Activated CD4-positive, alpha-beta memory T cell treated with anti-CD3 and anti-CD28 coated beads for 36 hours (primary cell): ENCODE results near the gene RPE. TPM values are rescaled to one million over a fixed set of nuclear protein-coding genes. Genes with fewer than 3 reads are reported as not detected.

Experiments
- CTCF ChIA-PET: fragments of 350-600 bp; sonication (Branson Sonifier 250); formaldehyde crosslinking; loops from one replicate; lab custom pipeline; 2021; ENCODE audit warnings: antibody characterized with exemption, inconsistent platforms; lab: Charles Lee
- POLR2A ChIA-PET: fragments of 350-600 bp; sonication (Branson Sonifier 250); formaldehyde crosslinking; loops from one replicate; lab custom pipeline; 2021; ENCODE audit warnings: antibody characterized with exemption; lab: Charles Lee
- DNase-seq: peaks from one replicate; pipeline ENCODE4 v3.0.0-alpha.2; 2020
- H3K27ac Mint-ChIP-seq: one replicate; pipeline ENCODE4 v1.8.0; 2021; ENCODE audit warnings: mixed read lengths
- H3K27me3 Mint-ChIP-seq: one replicate; pipeline ENCODE4 v1.8.0; 2021; ENCODE audit warnings: mixed read lengths
- H3K36me3 Mint-ChIP-seq: one replicate; pipeline ENCODE4 v1.8.0; 2021; ENCODE audit warnings: mixed read lengths
- H3K4me1 Mint-ChIP-seq: one replicate; pipeline ENCODE4 v1.8.0; 2021; ENCODE audit warnings: low read depth, mixed read lengths
- H3K4me3 Mint-ChIP-seq: one replicate; pipeline ENCODE4 v1.8.0; 2021; ENCODE audit warnings: mild to moderate bottlenecking, mixed read lengths
- H3K9me3 Mint-ChIP-seq: one replicate; pipeline ENCODE4 v1.8.0; 2021; ENCODE audit warnings: mixed read lengths
- intact Hi-C: fragments of 100-400 bp; cut with micrococcal nuclease; formaldehyde crosslinking; loops from one replicate; pipeline ENCODE4 v1.15.1; 2023
- total RNA-seq, 2 experiments: library from RNA; stranded (reverse); gene quantifications; one replicate each; pipeline ENCODE4 v1.2.3, GENCODE V29; 2021

Gene RPE
- 10 to 100 TPM; 46.3 to 48.0 TPM for total RNA-seq

DNA sequence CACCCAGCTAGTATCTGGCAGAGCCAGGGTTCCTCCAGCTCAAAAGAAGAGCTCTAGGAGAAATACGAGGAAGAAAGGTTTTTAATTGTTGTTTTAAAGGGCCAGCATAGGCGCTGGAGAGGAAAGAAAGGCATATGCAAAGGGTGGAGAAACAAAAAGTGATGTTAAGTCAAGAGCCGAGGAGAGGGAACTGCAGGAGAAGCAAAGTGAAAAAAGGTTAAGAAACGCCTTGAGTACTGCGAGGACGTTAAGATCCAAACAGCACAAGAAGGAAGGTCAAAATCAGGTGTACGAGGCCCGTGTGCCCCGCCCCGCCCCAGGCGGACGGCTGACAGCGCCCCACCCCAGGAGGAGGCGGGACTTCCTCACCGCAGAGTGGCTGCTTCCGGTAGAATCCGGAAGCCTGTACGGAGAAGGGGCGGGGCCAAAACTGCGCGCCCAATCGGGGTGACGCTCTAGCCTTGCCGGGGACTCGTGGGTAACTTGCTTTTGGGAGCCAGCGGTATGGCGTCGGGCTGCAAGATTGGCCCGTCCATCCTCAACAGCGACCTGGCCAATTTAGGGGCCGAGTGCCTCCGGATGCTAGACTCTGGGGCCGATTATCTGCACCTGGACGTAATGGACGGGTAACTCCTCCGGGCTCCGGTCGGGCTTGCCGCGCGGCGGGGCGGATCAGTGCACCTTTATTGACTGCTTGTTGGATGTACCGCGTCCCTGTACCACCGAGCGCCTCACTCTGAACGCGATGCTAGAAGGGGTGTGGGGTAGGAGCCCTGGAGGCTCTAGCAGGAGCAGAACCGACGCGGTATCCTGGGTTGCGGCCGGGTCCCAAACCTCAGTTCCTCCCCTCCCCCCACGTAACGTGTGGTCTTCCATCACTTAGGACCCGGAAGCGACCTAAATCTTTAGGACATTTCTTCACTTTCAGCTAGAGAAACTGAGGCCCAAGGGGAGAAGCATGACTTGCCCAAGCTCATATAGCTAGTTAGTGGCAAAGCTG, at the start of gene RPE:
RPE (plus strand) TSS at position 481 of the 1,000 bp plus-strand sequence; CDS start at position 505, 24 bp downstream.
- ChIA-PET POLR2A (interaction anchor here (1.5 kb wide), 1 partner anchor 169 kb away, joined by 4 read pairs; the partner anchor contains the start of gene KANSL1L), CTCF (interaction anchor here (1.2 kb wide), 1 partner anchor 169 kb away, joined by 5 read pairs; the partner anchor contains the start of gene KANSL1L)
- Mint-ChIP-seq H3K9me3 (no peaks in the 10 kb centered on the region), H3K36me3 (peaks cover 11% of the 10 kb centered on the region), H3K27me3 (peaks cover 3% of the 10 kb centered on the region), H3K4me3 (peak within 1 kb of the TSS; percentile 96), H3K27ac (peak within 1 kb of the TSS; percentile 81), H3K4me1 (peaks cover 51% of the 10 kb centered on the region)
- intact Hi-C loops, result loop anchor here (1.0 to 2.0 kb wide), 3 partner anchors 168 to 1736 kb away; partner anchors contain the start of genes LANCL1 and PIKFYVE
- peak; percentile 98 for DNase-seq

DNA sequence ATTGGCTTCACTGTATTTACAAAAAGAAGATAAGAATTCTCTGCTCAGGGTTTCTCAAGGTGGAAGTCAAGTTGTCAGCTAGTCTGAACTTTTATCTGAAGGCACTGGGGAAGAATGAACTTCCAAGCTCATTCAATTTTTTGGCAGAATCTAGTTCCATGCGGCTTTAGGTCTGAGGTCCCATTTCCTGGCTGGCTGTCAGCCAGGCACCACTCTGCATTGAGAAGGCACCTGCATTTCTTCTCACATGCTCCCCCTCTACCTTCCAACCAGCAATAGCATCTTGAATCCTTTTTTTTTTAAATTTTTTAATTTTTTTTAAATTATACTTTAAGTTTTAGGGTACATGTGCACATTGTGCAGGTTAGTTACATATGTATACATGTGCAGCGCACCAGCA, 46.2 kb upstream of the RPE start:
- Mint-ChIP-seq H3K27ac (no peak overlapping the region), H3K4me1 (no peaks in the 10 kb centered on the region), H3K36me3 (no peaks in the 10 kb centered on the region), H3K9me3 (no peaks in the 10 kb centered on the region), H3K27me3 (peaks cover 14% of the 10 kb centered on the region), H3K4me3 (no peak overlapping the region)
- POLR2A ChIA-PET, result no interaction called here
- intact Hi-C loops, result no loop called here
- CTCF ChIA-PET, result interaction anchor here (1.3 kb wide), 1 partner anchor 243 kb away, joined by 3 read pairs; no protein-coding TSS in a partner anchor
- DNase-seq, result no peak

- no peaks in the 10 kb centered on the region for H3K4me1 Mint-ChIP-seq
- H3K9me3 Mint-ChIP-seq, result no peaks in the 10 kb centered on the region
- H3K27me3 Mint-ChIP-seq, result peaks cover 5% of the 10 kb centered on the region
- intact Hi-C loops, result no loop called here
- no peaks in the 10 kb centered on the region for H3K36me3 Mint-ChIP-seq
- DNase-seq, result no peak
- H3K4me3 Mint-ChIP-seq, result no peak overlapping the region
- CTCF ChIA-PET, result interaction anchor here (1.4 to 2.0 kb wide), 2 partner anchors 14 to 624 kb away, joined by 3 to 10 read pairs; no protein-coding TSS in a partner anchor
- POLR2A ChIA-PET, result no interaction called here
- H3K27ac Mint-ChIP-seq, result no peak overlapping the region
Measured at GRCh38 chr2:209958016-209958415, 44.4 kb upstream of the RPE start.

DNA sequence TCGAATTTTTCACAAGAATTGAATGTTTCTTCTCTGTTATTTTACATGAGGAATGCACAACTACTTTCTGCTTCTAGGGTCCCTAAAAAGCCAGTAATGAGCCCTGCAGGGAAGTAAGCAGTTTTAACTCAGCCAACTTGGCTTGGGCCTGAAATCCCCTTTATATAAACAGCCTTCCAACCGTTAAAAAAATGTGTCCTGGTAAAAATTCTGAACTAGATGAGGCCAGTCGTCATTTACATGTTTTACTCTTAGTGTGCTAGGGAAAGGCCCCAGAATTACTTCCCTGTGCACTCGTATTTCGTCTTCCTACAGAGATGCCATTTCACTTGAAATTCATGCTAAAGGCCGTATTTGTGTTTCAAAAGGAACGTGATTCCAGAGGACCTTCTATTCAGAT, 42.4 kb upstream of the RPE start:
- intact Hi-C loops, result loop anchor here (2.0 to 10.0 kb wide), 3 partner anchors 165 to 535 kb away; partner anchors contain the start of gene MAP2
- POLR2A ChIA-PET, result no interaction called here
- H3K36me3 Mint-ChIP-seq, result no peaks in the 10 kb centered on the region
- no peak for DNase-seq
- no peaks in the 10 kb centered on the region for H3K27me3 Mint-ChIP-seq
- H3K27ac Mint-ChIP-seq, result no peak overlapping the region
- CTCF ChIA-PET, result interaction anchor here (0.8 to 1.5 kb wide), 7 partner anchors 7 to 626 kb away, joined by 3 to 8 read pairs (median 3); no protein-coding TSS in a partner anchor
- H3K4me3 Mint-ChIP-seq, result no peak overlapping the region
- no peaks in the 10 kb centered on the region for H3K4me1 Mint-ChIP-seq
- no peaks in the 10 kb centered on the region for H3K9me3 Mint-ChIP-seq

GRCh38 chr2:209960676-209961630, 41.5 kb upstream of the RPE start:
- CTCF ChIA-PET, result interaction anchor here (0.6 to 1.5 kb wide), 24 partner anchors 8 to 1554 kb away, joined by 3 to 10 read pairs (median 3); partner anchors contain the start of gene PTH2R
- Mint-ChIP-seq H3K27ac (no peak overlapping the region), H3K4me1 (no peaks in the 10 kb centered on the region), H3K9me3 (no peaks in the 10 kb centered on the region), H3K27me3 (no peaks in the 10 kb centered on the region), H3K36me3 (no peaks in the 10 kb centered on the region), H3K4me3 (no peak overlapping the region)
- intact Hi-C loops, result loop anchor here (1.0 to 10.0 kb wide), 4 partner anchors 166 to 627 kb away; partner anchors contain the start of gene MAP2
- DNase-seq, result peak; percentile 48
- POLR2A ChIA-PET, result no interaction called here

GRCh38 chr2:209965723-209966122, 36.7 kb upstream of the RPE start:
- POLR2A ChIA-PET, result no interaction called here
- Mint-ChIP-seq H3K27ac (no peak overlapping the region), H3K9me3 (no peaks in the 10 kb centered on the region), H3K4me1 (no peaks in the 10 kb centered on the region), H3K36me3 (no peaks in the 10 kb centered on the region), H3K4me3 (no peak overlapping the region), H3K27me3 (no peaks in the 10 kb centered on the region)
- DNase-seq, result no peak
- CTCF ChIA-PET, result no interaction called here
- intact Hi-C loops, result loop anchor here (10.0 kb wide), 2 partner anchors 171 to 381 kb away; no protein-coding TSS in a partner anchor

- ChIA-PET CTCF (interaction anchor here (1.0 kb wide), 1 partner anchor 9 kb away, joined by 6 read pairs; no protein-coding TSS in a partner anchor), POLR2A (no interaction called here)
- H3K4me3 Mint-ChIP-seq, result no peak overlapping the region
- no peaks in the 10 kb centered on the region for H3K9me3 Mint-ChIP-seq
- intact Hi-C loops, result loop anchor here (10.0 kb wide), 2 partner anchors 175 to 385 kb away; no protein-coding TSS in a partner anchor
- DNase-seq, result no peak
- H3K36me3 Mint-ChIP-seq, result no peaks in the 10 kb centered on the region
- H3K27ac Mint-ChIP-seq, result no peak overlapping the region
- no peaks in the 10 kb centered on the region for H3K4me1 Mint-ChIP-seq
- H3K27me3 Mint-ChIP-seq, result peaks cover 7% of the 10 kb centered on the region
Measured at GRCh38 chr2:209969692-209970091, 32.7 kb upstream of the RPE start.

DNA sequence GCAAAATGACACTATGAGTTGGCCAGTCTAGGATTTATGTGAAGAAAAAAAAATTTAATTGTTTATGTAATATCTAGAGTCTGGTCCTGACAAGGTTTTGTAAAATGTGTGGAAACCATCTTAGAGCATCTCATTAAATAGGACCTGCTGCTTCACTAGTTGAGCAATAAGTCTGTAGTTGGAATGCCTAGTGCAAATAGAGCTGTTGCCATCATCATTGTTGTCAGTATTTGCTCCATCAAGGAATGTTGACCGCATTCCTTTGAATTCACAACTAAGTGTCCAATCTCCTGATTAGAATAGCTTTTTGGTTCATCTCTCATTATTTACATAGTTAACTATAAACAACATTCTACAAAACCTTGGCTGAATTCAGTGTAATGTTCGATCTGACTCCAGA, 32.2 kb upstream of the RPE start:
- DNase-seq, result no peak
- H3K4me3 Mint-ChIP-seq, result no peak overlapping the region
- no peaks in the 10 kb centered on the region for H3K36me3 Mint-ChIP-seq
- no peaks in the 10 kb centered on the region for H3K9me3 Mint-ChIP-seq
- no peaks in the 10 kb centered on the region for H3K4me1 Mint-ChIP-seq
- H3K27me3 Mint-ChIP-seq, result peaks cover 7% of the 10 kb centered on the region
- intact Hi-C loops, result no loop called here
- no peak overlapping the region for H3K27ac Mint-ChIP-seq
- ChIA-PET CTCF (interaction anchor here (0.9 to 1.1 kb wide), 2 partner anchors 226 to 229 kb away, joined by 3 to 5 read pairs; no protein-coding TSS in a partner anchor), POLR2A (no interaction called here)

- no peak overlapping the region for H3K4me3 Mint-ChIP-seq
- no peaks in the 10 kb centered on the region for H3K36me3 Mint-ChIP-seq
- peaks cover 7% of the 10 kb centered on the region for H3K27me3 Mint-ChIP-seq
- DNase-seq, result no peak
- no peak overlapping the region for H3K27ac Mint-ChIP-seq
- no peaks in the 10 kb centered on the region for H3K9me3 Mint-ChIP-seq
- no peaks in the 10 kb centered on the region for H3K4me1 Mint-ChIP-seq
- intact Hi-C loops, result no loop called here
- CTCF ChIA-PET, result interaction anchor here (0.9 to 1.1 kb wide), 2 partner anchors 226 to 228 kb away, joined by 3 to 5 read pairs; no protein-coding TSS in a partner anchor
- POLR2A ChIA-PET, result no interaction called here
Measured at GRCh38 chr2:209970711-209971110, 31.7 kb upstream of the RPE start.

DNA sequence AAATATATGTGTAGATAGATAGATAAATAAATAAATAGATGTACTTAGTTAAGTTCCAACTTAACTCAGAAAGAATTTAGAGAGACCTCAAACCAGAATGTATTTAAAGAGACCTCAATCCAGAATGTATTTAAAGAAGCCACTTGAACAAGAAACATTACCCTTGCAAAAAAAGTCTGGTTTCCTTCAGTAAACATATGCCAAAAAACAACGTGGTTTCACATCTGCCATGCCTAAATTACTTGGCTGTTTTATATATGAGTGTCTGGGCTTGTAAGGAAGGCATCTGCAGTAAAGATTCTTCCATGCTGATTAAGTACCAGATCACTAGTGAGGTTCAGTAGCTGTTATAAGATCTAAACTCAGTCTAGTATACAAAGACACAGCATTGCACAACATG, 29.1 kb upstream of the RPE start:
- Mint-ChIP-seq H3K4me3 (no peak overlapping the region), H3K27ac (no peak overlapping the region), H3K9me3 (no peaks in the 10 kb centered on the region), H3K36me3 (no peaks in the 10 kb centered on the region), H3K27me3 (peaks cover 7% of the 10 kb centered on the region), H3K4me1 (no peaks in the 10 kb centered on the region)
- ChIA-PET POLR2A (no interaction called here), CTCF (interaction anchor here (1.2 to 2.0 kb wide), 2 partner anchors 12 to 226 kb away, joined by 4 to 6 read pairs; no protein-coding TSS in a partner anchor)
- intact Hi-C loops, result no loop called here
- DNase-seq, result no peak

GRCh38 chr2:209974576-209974975, 27.9 kb upstream of the RPE start:
- intact Hi-C loops, result no loop called here
- no peak for DNase-seq
- CTCF ChIA-PET, result interaction anchor here (1.0 to 5.6 kb wide), 2 partner anchors 13 to 223 kb away, joined by 5 to 79 read pairs; no protein-coding TSS in a partner anchor
- Mint-ChIP-seq H3K4me3 (no peak overlapping the region), H3K9me3 (no peaks in the 10 kb centered on the region), H3K4me1 (no peaks in the 10 kb centered on the region), H3K27me3 (peaks cover 7% of the 10 kb centered on the region), H3K36me3 (no peaks in the 10 kb centered on the region), H3K27ac (no peak overlapping the region)
- POLR2A ChIA-PET, result no interaction called here
